ENCODE results near the gene TTC12.
A peak's percentile ranks its signal among the peaks of the same experiment; 100 is the strongest.
"Not testable (repeated sequence)": the region's sequence is repeated elsewhere in the genome, so short reads cannot be mapped to it uniquely, and the experiment has no call there.

Gene TTC12

GRCh38 chr11:113293936-113294335 lies 20.4 kb upstream of the TTC12 start:
- TF ChIP-seq POLR2A (IDR thresholded peaks at IDR 0.05; ENCODE audit: low read length), result no peak
- TF ChIP-seq GATA1 (IDR thresholded peaks at IDR 0.05; ENCODE audit: low read depth, low read length), result no peak
- DNase-seq, result no peak

GRCh38 chr11:113295993-113296392 lies 18.4 kb upstream of the TTC12 start:
- TF ChIP-seq GATA1 (IDR thresholded peaks at IDR 0.05; ENCODE audit: low read depth, low read length), result no peak
- TF ChIP-seq POLR2A (IDR thresholded peaks at IDR 0.05; ENCODE audit: low read length), result no peak
- no peak for DNase-seq

GRCh38 chr11:113296447-113297205 lies 17.8 kb upstream of the TTC12 start:
- no peak for DNase-seq
- TF ChIP-seq GATA1 (IDR thresholded peaks at IDR 0.05; ENCODE audit: low read depth, low read length) (no peak), POLR2A (IDR thresholded peaks at IDR 0.05; ENCODE audit: low read length) (no peak)

GRCh38 chr11:113298496-113298895 lies 15.9 kb upstream of the TTC12 start:
- DNase-seq, result not testable (repeated sequence)

GRCh38 chr11:113304916-113305315 lies 9.5 kb upstream of the TTC12 start:
- no peak for DNase-seq
- TF ChIP-seq GATA1 (IDR thresholded peaks at IDR 0.05; ENCODE audit: low read depth, low read length) (no peak), POLR2A (IDR thresholded peaks at IDR 0.05; ENCODE audit: low read length) (no peak)

- peak; percentile 43 to 68 for DNase-seq
- TF ChIP-seq GATA1 (IDR thresholded peaks at IDR 0.05; ENCODE audit: low read depth, low read length) (no peak), POLR2A (IDR thresholded peaks at IDR 0.05; ENCODE audit: low read length) (no peak)
Observed at GRCh38 chr11:113305440-113306336, 8.7 kb upstream of the TTC12 start.

- no peak for DNase-seq
- TF ChIP-seq GATA1 (IDR thresholded peaks at IDR 0.05; ENCODE audit: low read depth, low read length) (no peak), POLR2A (IDR thresholded peaks at IDR 0.05; ENCODE audit: low read length) (no peak)
Observed at GRCh38 chr11:113308601-113309000, 5.8 kb upstream of the TTC12 start.

GRCh38 chr11:113311536-113311935 lies 2.8 kb upstream of the TTC12 start:
- no peak for TF ChIP-seq POLR2A (IDR thresholded peaks at IDR 0.05; ENCODE audit: low read length)
- no peak for DNase-seq

GRCh38 chr11:113313601-113314000 lies 782 bp upstream of the TTC12 start:
- no peak for TF ChIP-seq GATA1 (IDR thresholded peaks at IDR 0.05; ENCODE audit: low read depth, low read length)
- TF ChIP-seq POLR2A (IDR thresholded peaks at IDR 0.05; ENCODE audit: low read length), result no peak
- no peak for DNase-seq

GRCh38 chr11:113314065-113314388 lies 356 bp upstream of the TTC12 start:
- TF ChIP-seq GATA1 (IDR thresholded peaks at IDR 0.05; ENCODE audit: low read depth, low read length), result no peak
- TF ChIP-seq POLR2A (IDR thresholded peaks at IDR 0.05; ENCODE audit: low read length), result no peak
- DNase-seq, result no peak

- DNase-seq, result no peak
- TF ChIP-seq GATA1 (IDR thresholded peaks at IDR 0.05; ENCODE audit: low read depth, low read length) (no peak), POLR2A (IDR thresholded peaks at IDR 0.05; ENCODE audit: low read length) (no peak)
Observed at GRCh38 chr11:113315811-113316210, 1.4 kb downstream of the TTC12 start.

GRCh38 chr11:113316256-113316655 lies 1.9 kb downstream of the TTC12 start:
- TF ChIP-seq GATA1 (IDR thresholded peaks at IDR 0.05; ENCODE audit: low read depth, low read length), result no peak
- TF ChIP-seq POLR2A (IDR thresholded peaks at IDR 0.05; ENCODE audit: low read length), result no peak

GRCh38 chr11:113317339-113317738 lies 3.0 kb downstream of the TTC12 start:
- DNase-seq, result no peak
- TF ChIP-seq GATA1 (IDR thresholded peaks at IDR 0.05; ENCODE audit: low read depth, low read length), result no peak
- TF ChIP-seq POLR2A (IDR thresholded peaks at IDR 0.05; ENCODE audit: low read length), result no peak

More at GRCh38 chr11:113316256-113316655, 1.9 kb downstream of the TTC12 start:
- no peak for DNase-seq

- TF ChIP-seq GATA1 (IDR thresholded peaks at IDR 0.05; ENCODE audit: low read depth, low read length), result no peak
- no peak for TF ChIP-seq POLR2A (IDR thresholded peaks at IDR 0.05; ENCODE audit: low read length)
Observed at GRCh38 chr11:113319085-113319484, 4.7 kb downstream of the TTC12 start.

GRCh38 chr11:113322158-113322557 lies 7.8 kb downstream of the TTC12 start:
- TF ChIP-seq GATA1 (IDR thresholded peaks at IDR 0.05; ENCODE audit: low read depth, low read length) (no peak), POLR2A (IDR thresholded peaks at IDR 0.05; ENCODE audit: low read length) (no peak)
- DNase-seq, result no peak

More at GRCh38 chr11:113319085-113319484, 4.7 kb downstream of the TTC12 start:
- no peak for DNase-seq
